ENCODE results near the gene PNKD.

PNKD gene, protein sequence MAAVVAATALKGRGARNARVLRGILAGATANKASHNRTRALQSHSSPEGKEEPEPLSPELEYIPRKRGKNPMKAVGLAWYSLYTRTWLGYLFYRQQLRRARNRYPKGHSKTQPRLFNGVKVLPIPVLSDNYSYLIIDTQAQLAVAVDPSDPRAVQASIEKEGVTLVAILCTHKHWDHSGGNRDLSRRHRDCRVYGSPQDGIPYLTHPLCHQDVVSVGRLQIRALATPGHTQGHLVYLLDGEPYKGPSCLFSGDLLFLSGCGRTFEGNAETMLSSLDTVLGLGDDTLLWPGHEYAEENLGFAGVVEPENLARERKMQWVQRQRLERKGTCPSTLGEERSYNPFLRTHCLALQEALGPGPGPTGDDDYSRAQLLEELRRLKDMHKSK

DNA sequence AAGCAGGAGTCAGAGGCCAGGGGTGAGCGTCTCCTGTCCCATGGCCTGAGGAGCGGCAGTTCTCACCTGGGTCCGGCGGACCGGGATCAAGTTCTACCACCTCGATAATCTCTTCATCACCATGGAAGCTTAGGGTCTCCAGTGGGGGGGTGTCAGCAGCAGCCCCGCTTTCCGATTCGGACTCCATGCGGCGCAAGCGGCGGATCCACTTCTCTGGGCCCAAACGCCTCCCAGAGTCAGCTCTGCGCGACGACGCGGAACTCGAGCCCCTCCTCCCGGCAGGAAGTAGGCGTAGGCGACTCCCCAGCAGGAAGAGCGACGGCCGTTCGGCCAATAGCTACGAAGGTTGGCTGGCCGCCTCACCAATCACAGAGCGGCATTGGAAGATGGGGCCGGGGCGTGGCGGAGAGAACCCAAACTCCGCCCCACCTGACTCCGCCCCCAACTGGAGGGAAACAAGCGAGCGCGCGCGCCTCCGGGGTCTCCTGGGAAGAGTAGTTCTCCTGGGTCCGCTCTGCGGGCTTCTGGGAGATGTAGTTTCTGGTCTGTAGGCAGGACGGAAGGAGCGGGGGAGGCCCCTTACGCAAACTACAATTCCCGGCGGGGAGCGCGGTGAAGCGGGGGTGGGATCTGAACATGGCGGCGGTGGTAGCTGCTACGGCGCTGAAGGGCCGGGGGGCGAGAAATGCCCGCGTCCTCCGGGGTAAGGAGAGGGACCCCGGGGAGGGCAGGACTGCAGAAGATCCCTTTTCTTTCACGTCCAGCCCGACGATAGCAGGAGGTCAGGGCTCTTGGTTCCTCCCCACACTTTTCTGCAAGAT lies at the start of gene PNKD, which contains the start of gene AAMP:
Gene PNKD (plus strand): TSS at position 620 of the 821 bp plus-strand sequence. CDS start 17 bp downstream, at position 637.
Gene AAMP (minus strand): TSS at position 238 of the 821 bp plus-strand sequence. CDS start 51 bp downstream, at position 187.
- peak; percentile 97 for DNase-seq

DNA sequence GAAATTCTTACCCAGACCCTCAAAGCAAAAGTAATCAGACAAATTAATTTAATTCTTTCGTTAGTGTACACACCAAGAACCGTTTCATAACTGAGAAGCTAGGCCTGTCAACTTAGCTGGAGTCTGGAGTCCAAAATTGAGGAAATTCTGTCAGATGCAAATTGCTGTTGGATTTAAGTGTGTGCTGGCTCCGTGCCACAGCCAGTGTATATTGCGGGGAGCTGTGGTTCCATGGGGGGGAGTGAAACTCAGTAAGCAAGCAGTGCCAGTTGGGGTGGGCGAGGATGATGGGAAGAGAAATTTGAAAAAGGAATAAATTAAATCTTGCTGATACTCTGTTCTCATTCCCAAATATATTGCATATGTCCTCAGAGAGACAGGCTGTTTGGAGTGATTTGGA lies 49.3 kb upstream of the PNKD start:
- DNase-seq: no peak

DNA sequence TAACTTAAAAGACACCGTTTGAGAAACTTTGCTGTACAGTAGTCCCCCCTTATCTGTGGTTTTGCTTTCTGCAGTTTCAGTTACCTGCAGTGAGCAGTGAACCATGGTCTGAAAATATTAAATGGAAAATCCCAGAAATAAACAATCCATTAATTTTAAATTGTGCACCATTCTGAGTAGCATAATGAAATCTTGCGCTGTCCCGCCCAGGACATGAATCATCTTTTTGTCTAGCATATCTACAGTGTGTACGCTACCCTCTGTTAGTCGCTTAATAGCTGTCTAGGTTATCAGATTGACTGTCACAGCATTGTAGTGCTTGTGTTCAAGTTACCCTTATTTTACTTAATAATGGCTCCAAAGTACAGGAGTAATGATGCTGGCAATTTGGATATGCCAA lies 47.3 kb upstream of the PNKD start:
- DNase-seq: no peak

DNA sequence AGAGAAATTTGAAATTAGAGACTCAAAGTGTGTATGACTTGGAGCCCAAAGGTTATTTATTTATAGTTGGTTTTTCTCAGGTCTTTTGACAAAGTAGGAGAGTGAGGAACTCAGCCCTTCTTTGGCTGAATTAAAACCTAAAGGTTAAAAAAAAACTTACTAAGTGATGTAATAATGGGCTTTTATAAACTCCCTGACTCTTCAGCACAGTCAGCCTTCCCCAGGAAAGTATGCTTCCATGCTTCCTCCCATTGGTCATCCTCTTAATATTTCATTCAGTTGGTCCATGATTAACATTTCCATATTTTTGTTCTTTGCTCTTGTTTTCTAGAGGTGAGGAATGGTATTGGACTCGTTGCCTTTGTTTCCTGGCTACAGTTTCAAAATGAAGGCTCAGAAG lies 46.1 kb upstream of the PNKD start:
- DNase-seq: no peak

DNA sequence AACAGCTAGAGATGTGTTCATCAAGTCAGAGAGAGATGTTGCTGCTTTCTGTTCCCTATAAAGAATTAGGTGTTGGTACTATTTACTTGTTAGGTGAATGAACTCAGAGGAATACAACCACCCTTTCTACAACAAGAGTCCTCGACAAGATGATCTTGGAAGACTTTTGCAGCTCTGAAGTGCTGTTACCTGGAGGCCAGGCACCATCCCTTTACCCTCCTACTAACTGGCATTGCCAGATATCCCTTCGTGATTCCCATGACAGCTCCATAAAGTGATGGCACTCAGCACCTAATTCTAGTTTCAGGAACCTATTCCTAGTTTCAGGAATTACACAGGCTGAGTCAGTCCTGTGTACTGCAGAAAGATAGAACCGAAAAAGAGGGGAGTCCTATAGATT lies 43.4 kb upstream of the PNKD start:
- no peak for DNase-seq

DNA sequence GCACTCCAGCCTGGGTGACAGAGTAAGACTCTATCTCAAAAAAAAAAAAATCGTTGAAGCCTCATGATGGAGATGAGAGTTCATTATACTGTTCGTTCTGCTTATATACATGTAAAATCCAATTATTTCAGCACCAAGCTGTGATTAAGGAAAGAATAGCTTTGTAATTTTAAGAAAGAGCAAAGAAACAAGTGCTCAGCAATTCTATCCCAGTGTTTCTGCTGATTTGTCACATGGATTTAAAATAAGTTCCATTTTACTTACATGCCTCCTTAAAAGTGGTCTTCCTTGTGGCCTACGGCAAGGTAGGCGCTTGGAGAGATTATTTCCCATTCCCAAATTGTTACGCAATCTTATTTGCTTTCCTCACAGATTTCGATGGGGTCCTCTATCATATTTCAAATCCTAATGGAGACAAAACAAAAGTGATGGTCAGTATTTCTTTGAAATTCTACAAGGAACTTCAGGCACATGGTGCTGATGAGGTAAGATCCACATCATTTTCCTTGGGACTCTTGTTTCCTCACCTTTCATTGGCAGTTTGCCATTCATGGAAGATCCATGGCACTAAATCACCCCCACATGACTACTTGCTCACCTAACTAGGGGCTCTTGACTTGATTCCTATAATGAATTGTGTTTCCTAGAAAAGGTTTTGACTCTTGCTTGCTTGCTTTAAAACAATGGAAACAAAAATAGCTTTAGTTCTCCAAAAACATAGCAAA lies 41.8 kb upstream of the PNKD start:
- DNase-seq: no peak

DNA sequence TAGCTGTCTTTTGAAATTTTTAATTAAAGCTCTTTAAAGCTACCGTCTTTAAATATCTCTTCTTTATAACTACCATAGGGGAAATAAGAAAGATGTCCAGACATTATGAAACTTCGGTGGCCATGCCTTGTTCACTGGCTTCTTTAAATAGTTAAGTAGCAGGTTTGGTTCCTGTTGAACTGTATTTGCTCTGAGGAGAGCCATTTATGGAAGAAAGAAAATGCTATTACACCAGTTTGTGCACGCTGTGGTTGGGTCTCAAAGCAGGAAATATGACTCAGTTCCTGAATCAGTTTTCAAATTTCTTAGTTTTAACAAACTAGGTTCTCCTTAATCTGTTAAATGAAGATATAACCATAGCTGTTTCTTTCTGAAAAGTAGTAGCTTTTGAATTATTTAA lies 41.1 kb upstream of the PNKD start:
- DNase-seq: no peak

DNA sequence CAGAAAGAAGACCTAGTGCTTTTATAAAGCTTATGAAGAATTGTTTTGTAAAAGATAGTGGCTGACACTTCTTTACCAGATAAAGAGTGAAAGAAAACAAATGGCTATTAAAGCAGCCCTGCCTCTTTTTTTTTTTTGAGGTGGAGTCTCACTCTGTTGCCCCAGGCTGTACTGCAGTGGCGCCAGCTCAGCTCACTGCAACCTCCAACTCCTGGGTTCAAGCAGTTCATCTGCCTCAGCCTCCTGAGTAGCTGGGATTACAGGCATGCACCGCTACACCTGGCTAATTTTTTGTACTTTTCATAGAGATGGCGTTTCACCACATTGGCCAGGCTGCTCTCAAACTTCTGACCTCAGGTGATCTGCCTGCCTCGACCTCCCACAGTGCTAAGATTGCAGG lies 40.5 kb upstream of the PNKD start:
- DNase-seq: no peak

DNA sequence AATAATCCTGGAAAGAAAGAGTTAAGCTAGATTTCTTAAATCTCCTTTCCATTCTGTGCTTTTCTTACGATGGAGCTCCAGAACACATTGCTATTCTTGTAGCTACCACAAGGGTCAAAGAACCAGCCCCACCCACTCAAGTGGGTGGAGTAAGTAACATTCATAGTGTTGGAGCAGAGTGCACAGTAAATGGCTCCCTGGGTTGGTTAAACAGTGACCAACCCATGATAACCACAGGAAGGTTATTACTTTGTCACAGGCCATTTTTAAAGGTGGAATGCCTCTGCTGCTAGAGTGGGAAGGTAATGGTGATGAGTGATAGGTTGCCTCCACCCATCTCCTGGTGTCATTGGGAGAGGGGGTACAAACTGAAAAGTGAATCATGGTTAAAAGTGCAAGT lies 39.4 kb upstream of the PNKD start:
- no peak for DNase-seq

DNA sequence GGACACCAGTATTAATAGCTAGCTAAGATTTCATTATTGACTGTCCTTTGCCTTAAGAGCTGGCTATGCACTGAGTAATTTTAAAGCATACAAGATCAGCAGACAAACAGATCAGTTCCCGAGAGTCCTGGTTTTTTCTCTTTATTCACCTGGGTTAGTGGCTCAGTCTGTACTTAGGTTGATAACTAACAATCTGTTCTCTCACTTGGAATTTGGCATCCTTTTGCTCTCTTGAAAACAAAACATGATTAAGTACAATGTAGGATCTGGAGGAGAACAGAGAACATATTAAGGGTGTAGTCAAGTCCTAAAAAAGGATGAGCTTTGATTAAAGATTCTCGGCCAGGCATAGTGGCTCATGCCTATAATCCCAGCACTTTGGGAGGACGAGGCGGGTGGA lies 36.8 kb upstream of the PNKD start:
- DNase-seq: no peak

DNA sequence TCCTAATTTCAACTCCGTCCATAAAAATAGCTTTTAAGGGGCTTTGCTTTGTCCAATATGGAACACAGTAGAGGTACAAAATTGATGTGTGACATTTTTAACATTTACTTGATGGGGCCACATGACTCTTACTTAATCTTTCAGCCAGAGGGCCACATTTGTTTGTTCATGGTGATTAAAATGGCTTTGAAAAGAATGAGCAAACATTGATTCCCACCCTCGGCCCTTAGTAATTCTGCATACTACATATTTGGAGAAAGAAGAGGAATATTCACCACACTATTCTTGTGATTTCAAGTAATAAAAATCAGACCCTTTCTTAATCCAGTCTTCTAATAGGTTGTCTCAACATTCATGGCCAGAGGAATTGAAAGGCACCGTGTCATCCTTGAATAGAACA lies 35.8 kb upstream of the PNKD start:
- no peak for DNase-seq

DNA sequence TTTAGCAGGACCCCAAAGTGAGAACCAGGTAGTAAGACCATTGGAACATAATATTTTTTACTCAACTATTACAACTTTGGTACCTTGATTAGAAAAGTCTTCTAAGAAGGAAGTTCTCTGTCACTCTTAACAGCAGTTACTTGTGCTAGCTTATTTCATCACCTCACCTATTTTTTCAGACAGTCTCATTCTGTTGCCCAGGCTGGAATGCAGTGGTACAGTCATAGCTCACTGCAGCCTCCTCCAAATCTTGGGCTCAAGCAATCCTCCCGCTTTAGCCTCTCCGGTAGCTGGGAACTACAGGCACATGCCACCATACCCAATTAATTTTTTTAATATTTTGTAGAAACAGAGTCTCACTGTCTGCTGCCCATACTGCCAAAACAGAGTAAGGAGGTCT lies 35.3 kb upstream of the PNKD start:
- no peak for DNase-seq

DNA sequence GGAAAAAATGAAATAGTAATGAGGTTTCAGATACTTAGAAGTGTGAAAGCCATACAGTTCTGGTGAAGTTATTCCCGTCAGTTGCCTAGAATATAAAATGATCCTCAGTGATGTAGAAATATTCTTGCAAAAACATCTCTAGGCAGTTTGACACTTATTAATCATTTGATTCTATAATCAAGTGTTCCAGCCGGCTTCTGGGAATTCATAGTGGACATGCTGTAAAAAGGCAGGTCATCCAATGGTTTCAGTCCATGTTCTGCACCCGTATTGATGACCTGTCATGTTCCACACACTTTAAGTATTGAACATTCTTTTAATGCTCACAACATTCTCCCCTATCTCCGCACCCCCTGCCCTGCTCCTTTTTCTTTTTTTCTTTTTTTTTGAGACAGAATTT lies 33.5 kb upstream of the PNKD start:
- no peak for DNase-seq

DNA sequence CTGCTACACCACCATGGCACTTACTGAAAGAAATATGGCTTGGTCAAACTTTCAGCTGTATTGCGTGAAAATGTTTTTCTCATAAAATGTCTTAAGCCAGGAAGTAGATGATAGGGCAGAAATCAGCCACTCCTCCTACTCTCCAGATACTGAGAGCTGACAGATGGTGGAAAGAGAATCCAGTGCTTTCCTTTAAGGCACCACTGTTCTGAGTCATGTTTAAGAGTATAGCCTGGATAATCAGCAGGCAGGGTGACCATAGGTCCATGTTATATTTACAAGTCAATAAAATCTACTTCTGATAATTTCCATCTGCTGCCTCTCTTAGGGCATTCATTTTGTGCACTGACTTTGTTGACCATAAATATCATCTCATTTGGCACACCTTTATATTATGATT lies 31.4 kb upstream of the PNKD start:
- no peak for DNase-seq

DNA sequence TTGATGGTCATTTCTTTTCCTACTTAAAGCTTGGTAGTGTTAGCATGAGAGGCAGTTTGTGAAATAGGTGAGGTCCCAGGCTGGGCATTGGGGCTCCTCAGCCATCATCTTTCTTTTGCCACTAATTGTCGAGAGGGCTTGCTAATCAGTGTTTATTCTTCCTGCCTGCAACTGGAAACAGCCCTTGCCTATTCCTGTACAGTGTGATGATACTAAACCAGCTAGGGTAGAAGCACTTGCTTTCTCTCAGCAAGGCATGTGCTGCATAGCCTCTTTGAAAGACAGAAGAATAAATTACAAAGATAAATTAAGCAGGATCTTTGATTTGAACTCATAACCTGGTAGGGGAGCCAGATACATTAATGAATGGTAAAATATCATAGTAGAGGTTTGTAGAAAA lies 26.1 kb upstream of the PNKD start:
- no peak for DNase-seq

DNA sequence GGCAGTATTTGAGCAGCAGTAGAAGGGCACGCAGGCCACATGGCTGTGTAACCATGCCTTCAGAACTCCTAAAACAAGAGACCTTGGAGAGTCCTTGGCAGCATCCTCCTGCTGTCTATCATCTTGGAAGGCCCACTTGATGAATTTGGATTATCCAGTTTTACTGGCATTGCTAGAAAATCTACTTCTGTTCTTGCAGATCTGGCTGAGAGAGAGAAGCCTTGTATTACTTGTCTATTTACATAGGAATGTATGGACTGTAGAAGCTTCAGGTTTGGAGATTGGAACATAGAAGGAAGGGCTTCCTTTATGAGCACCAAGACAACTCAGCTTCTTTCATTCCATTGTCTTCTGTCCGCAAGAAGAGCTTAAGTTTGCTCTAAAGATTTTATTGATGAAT lies 25.7 kb upstream of the PNKD start:
- no peak for DNase-seq

DNA sequence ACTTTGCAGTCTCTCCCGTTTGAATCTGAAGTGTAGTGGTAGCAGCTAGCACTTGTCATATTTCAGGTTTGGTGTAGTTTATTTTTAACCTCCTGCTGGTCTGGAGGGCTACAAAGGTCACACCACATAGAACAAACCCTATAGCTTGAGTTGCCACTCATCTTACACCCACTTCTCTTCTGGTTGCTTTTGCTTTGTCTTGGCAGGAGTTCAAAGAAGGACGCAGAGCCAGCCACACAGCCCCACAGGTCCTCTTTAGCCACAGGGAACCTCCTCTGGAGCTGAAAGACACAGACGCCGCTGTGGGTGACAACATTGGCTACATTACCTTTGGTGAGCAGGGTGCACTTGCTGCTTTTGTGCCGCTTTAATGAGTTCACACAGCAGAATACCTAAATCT lies 25.1 kb upstream of the PNKD start:
- DNase-seq: no peak

DNA sequence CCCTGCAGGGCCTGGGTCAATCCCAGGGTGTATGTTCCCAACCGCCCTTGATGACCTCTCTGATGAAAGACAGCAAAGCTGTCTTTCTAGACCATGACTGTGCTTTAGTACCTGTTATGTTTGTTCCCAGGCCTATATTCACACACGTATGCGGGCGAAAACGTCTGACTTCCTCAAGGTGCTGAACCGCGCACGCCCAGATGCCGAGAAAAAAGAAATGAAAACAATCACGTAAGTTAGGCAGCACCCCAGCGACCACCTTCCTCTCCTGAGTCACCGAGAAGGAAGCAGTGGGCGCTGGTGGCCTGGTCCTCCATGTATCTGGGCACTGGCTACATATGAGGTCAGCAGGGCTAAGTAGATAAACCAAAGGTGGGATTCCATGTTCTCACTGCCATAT lies 20.6 kb upstream of the PNKD start:
- DNase-seq: no peak

DNA sequence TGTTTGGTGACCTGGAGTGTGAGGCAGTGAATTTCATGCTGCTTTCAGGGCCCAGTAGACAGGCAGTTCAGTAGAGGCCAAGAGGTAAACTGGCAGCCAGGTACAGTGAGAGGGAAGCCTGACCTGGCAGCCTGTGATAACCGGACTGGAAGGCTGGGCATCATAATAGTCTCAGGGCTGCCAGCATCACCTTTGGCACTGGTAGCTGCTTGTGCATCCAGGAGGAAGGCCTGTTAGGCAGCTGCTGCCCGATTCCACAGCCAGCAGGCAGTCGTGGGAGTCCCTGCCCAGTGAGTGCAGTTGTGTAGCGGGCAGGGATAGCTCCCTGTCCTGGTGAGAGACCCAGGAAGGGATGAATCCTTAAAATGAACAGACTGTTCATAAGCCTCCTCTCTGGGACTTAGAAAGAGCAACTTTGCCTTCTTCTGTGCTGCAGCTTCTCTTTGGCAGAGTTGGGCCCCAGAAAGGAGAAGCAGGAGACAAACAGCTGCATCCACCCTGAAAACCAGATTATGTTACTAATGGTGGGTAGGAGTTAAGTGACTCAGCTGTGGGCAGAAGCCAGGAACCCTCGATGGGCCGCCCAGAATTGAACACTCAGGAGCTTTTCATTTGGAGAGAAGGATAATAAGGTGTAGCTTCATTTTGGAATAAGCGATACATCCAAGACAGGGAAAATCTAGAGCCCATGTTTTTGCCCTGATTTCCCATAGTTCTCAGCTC lies 17.6 kb upstream of the PNKD start:
- DNase-seq: no peak

DNA sequence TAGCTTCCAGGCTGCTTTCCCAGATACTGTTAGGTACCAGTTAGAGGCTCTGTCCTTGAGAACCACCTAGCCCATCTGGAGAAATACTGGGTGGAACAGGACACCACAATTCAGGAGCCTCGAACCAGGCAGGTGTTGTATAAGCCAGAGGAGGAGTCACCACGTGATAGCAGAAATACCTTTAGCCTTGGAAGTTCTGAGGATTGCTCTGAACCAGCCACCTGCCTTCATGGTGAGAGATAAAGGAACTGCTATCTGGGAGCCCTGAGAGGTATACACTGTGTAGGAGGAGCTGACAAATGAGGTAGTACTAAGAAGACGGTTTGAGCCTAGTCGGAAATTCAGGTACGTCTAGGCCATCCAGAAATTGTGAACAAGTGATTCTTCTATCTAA lies 17.1 kb upstream of the PNKD start:
- DNase-seq: no peak

DNA sequence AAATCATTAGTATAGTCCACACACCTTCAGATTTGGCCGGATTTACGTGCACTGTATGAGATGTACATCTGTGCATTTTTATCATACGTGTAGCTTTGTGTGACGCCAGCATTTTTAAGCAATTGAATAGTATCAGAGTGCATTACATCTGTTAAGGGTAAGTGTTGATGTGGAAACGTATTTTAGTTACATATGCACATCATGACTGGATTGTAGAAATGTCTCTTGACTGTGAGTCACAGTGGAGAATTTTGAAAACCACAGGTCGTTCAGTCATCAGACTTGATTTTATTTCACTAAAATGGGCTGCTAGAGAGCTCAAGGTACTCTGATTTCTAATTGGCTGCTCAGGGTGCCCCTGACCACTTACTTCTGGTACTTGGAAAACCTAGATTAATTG lies 14.9 kb upstream of the PNKD start:
- no peak for DNase-seq

DNA sequence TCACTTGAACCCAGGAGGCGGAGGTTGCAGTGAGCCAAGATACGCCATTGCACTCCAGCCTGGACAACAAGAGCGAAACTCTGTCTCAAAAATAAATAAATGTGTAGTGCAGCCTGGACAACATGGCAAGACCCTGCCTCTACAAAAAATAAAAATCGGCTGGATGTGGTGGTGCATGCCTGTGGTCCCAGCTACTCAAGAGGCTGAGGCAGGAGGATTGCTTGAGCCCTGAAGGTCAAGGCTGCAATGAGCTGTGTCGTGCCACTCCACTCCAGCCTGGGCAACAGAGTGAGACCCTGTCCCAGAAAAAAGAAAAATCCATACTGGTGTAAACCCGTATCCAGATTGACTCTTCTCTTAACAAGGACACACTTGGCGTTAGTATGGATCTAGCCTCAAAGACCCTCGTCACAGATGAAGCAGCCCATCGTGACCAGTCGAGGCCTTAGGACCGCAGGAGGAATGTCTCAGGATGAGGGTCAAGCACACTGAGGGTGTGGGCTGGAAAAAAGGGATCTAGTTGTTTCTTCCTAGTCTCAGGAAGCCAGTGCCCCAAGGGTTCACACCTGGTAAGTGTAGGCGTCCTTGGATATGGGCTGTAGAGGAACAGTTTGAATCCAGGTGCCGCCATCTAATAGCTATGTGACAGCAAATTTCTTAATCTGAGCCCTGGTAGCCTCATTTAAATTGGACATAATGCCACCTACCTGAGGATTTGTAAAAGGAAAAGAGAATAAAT lies 13.5 kb upstream of the PNKD start:
- DNase-seq: no peak

Data from NCI-H2029 treated with DMSO at 0.1 percent for 48 hours (cell line).